GM18511 (cell line): Measurements from ENCODE around the gene IL1R1.

Experiments
- ATAC-seq: cut with Tn5 transposase; IDR thresholded peaks from one replicate; pipeline ENCODE4 v1.9.1; 2021; ENCODE audit warnings: mild to moderate bottlenecking, moderate library complexity; ENCODE audit not compliant: unreplicated experiment

IL1R1 gene

GRCh38 chr2:102197389-102198137 is 55.0 kb downstream of the IL1R1 start:
- ATAC-seq = no peak

GRCh38 chr2:102200539-102200938 is 58.0 kb downstream of the IL1R1 start:
- no peak for ATAC-seq

GRCh38 chr2:102204638-102205037 is 62.1 kb downstream of the IL1R1 start:
- ATAC-seq = no peak

GRCh38 chr2:102206666-102207341 is 64.3 kb downstream of the IL1R1 start:
- ATAC-seq = no peak

- ATAC-seq = no peak
These were observed 66.2 kb downstream of the IL1R1 start for GRCh38 chr2:102208774-102209173.

GRCh38 chr2:102209474-102209873 is 66.9 kb downstream of the IL1R1 start:
- ATAC-seq = no peak

- no peak for ATAC-seq
These were observed 74.5 kb downstream of the IL1R1 start for GRCh38 chr2:102217032-102217431.

GRCh38 chr2:102224824-102225739 is 82.5 kb downstream of the IL1R1 start:
- no peak for ATAC-seq

GRCh38 chr2:102226171-102226570 is 83.6 kb downstream of the IL1R1 start:
- ATAC-seq = no peak

- no peak for ATAC-seq
These were observed 84.3 kb downstream of the IL1R1 start for GRCh38 chr2:102226612-102227391.

- ATAC-seq = no peak
These were observed 86.7 kb downstream of the IL1R1 start for GRCh38 chr2:102229141-102229769.
